Fibroblast of lung (primary cell): Measurements from ENCODE around the gene CALU. TPM values are rescaled to one million over a fixed set of nuclear protein-coding genes. Genes with fewer than 3 reads are reported as not detected.

ENCODE experiments used
- DNase-seq, 2 donors: peaks; one replicate each; pipeline versions ENCODE4 v3.0.0 to v3.0.0-alpha.2; 2010; ENCODE audit warnings: low read depth in 2 of 2
- H2AFZ ChIP-seq: 2 replicates; pipeline ENCODE4 v1.5.1; 2012; ENCODE audit warnings: low read length, control low read depth, inconsistent platforms
- H3K27ac ChIP-seq: 2 replicates; pipeline ENCODE4 v1.5.1; 2011; ENCODE audit warnings: low read length, control low read depth; ENCODE audit not compliant: insufficient read depth
- H3K27me3 ChIP-seq: 2 replicates; pipeline ENCODE4 v1.5.1; 2011; ENCODE audit warnings: mild to moderate bottlenecking, low read length; ENCODE audit not compliant: control insufficient read depth, insufficient read depth
- H3K36me3 ChIP-seq: 2 replicates; pipeline ENCODE4 v1.5.1; 2011; ENCODE audit warnings: low read length; ENCODE audit not compliant: control insufficient read depth, insufficient read depth
- H3K4me1 ChIP-seq: 2 replicates; pipeline ENCODE4 v1.5.1; 2011; ENCODE audit warnings: low read length; ENCODE audit not compliant: control insufficient read depth, insufficient read depth; ENCODE audit errors: extremely low read depth
- H3K4me2 ChIP-seq: 2 replicates; pipeline ENCODE4 v1.5.1; 2011; ENCODE audit warnings: low read length, control low read depth; ENCODE audit not compliant: insufficient read depth; ENCODE audit errors: extremely low read depth
- H3K4me3 ChIP-seq, 4 experiments: fragments of 200-600 bp in 1 of 4; sonication (generic) in 1 of 4; replicated peaks in 1 of 4; 2 replicates each; pipeline ENCODE4 v1.5.1; 2011 to 2016; ENCODE audit warnings: low read length in 4 of 4, low read depth in 3 of 4, mild to moderate bottlenecking in 3 of 4, control low read depth in 2 of 4, inconsistent platforms in 1 of 4, mixed read lengths in 1 of 4; ENCODE audit not compliant: insufficient read depth in 1 of 4; ENCODE audit errors: control extremely low read depth in 1 of 4
- H3K79me2 ChIP-seq: 2 replicates; pipeline ENCODE4 v1.5.1; 2012; ENCODE audit warnings: mild to moderate bottlenecking, low read length, inconsistent platforms; ENCODE audit not compliant: control insufficient read depth, insufficient read depth
- H3K9ac ChIP-seq: 2 replicates; pipeline ENCODE4 v1.5.1; 2011; ENCODE audit warnings: mild to moderate bottlenecking, low read length, control low read depth; ENCODE audit not compliant: insufficient read depth
- H3K9me3 ChIP-seq: 2 replicates; pipeline ENCODE4 v1.5.1; 2012; ENCODE audit warnings: low read depth, low read length; ENCODE audit not compliant: control insufficient read depth, insufficient read depth
- H4K20me1 ChIP-seq: 2 replicates; pipeline ENCODE4 v1.5.1; 2011; ENCODE audit warnings: low read length; ENCODE audit not compliant: control insufficient read depth, insufficient read depth; ENCODE audit errors: extremely low read depth
- EZH2 ChIP-seq: IDR thresholded peaks from 2 replicates; pipeline ENCODE4 v1.5.1; 2012; ENCODE audit warnings: low read length, control low read depth, mild to moderate bottlenecking; ENCODE audit errors: missing control alignments
- polyA plus RNA-seq, 2 donors: library from polyadenylated mRNA; depleted of rRNA in 1 of 2; stranded (reverse) in 1 of 2; unstranded in 1 of 2; fragments of >200 nt; gene quantifications; 2 replicates each; pipeline ENCODE4 v1.2.1, GENCODE V29; 2011 to 2012; ENCODE audit warnings: missing spikeins in 1 of 2
- total RNA-seq: library from RNA; depleted of rRNA; stranded (reverse); fragments of >200 nt; gene quantifications from 2 replicates; pipeline ENCODE4 v1.2.1, GENCODE V29; 2014
- TF ChIP-seq, protein P1 (sequence below), 2 donors: IDR thresholded peaks in 1 of 2; conservative IDR thresholded peaks in 1 of 2; 1 replicate in 1 of 2; 2 replicates in 1 of 2; pipeline ENCODE4 v1.5.1; 2011 to 2012; ENCODE audit warnings: low read length in 2 of 2, control low read depth in 1 of 2, inconsistent platforms in 1 of 2, low read depth in 1 of 2, mild to moderate bottlenecking in 1 of 2

The CALU gene
- total and polyA plus RNA-seq, 2 donors (not counting 1 experiment from before 2014, with no cell fraction given) = 636 to 1,372 TPM

DNA sequence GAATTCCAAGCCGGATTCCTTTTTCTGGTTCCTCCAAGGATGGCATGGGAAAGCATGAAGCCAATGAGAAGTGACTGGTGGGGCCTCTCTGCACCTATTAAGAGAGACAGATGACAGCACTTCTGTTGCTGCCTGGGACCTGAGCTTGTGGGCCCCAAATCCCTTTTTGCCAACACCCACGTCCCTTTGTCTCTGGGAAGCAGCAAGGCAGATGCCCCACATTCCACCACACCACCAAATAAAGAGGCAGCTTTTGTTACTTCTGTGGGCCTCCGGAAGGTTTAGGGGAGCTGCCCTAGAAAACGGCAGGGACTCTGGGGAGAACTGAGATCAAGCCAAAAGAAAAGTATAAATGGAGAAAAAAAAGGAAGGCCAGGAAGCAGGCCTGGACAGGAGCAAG, 56.0 kb downstream of the CALU start:
- Histone ChIP-seq H2AFZ (no peak overlapping the region), H3K4me3 (no peak overlapping the region)
- no peak for DNase-seq

DNA sequence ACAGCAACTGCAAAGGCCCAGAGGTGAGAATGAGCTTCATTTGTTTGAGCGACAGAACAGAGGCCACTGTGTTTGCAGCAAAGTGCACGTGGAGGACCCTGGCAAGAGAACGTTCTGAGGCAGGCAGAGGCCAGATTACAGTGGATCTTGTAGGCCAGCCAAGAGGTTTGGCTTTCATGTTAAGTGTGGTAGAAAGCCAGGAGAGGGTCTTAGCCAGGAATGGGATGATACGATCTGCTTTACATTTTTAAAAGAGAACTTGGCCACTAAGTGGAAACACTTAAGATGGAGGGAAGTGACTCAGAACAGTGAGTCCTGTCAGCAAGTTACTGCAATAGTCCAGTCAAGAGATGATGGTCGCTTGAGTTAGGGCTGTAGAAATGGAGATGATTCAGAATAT, 57.2 kb downstream of the CALU start:
- Histone ChIP-seq H3K4me1 (peaks cover 2% of the 10 kb centered on the region), H3K27ac (no peak overlapping the region), H3K9me3 (no peaks in the 10 kb centered on the region), H4K20me1 (no peaks in the 10 kb centered on the region), H3K36me3 (no peaks in the 10 kb centered on the region), H3K4me2 (no peak overlapping the region), H3K9ac (no peak overlapping the region), H2AFZ (peak overlapping the region; percentile 41), H3K79me2 (no peaks in the 10 kb centered on the region), H3K4me3 (no peak overlapping the region), H3K27me3 (no peaks in the 10 kb centered on the region)
- TF ChIP-seq, protein P1, sequence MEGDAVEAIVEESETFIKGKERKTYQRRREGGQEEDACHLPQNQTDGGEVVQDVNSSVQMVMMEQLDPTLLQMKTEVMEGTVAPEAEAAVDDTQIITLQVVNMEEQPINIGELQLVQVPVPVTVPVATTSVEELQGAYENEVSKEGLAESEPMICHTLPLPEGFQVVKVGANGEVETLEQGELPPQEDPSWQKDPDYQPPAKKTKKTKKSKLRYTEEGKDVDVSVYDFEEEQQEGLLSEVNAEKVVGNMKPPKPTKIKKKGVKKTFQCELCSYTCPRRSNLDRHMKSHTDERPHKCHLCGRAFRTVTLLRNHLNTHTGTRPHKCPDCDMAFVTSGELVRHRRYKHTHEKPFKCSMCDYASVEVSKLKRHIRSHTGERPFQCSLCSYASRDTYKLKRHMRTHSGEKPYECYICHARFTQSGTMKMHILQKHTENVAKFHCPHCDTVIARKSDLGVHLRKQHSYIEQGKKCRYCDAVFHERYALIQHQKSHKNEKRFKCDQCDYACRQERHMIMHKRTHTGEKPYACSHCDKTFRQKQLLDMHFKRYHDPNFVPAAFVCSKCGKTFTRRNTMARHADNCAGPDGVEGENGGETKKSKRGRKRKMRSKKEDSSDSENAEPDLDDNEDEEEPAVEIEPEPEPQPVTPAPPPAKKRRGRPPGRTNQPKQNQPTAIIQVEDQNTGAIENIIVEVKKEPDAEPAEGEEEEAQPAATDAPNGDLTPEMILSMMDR (conservative IDR thresholded peaks at IDR 0.05 in 1 of 2, IDR thresholded peaks at IDR 0.05 in 1 of 2; ENCODE audit: low read depth in 1 of 2, low read length in 2 of 2) = no peak
- peak; percentile 65 to 92 for DNase-seq

More for the DNA sequence above, 56.0 kb downstream of the CALU start:
- Histone ChIP-seq H3K4me1 (peaks cover 2% of the 10 kb centered on the region), H3K79me2 (no peaks in the 10 kb centered on the region), H3K36me3 (no peaks in the 10 kb centered on the region), H3K27me3 (no peaks in the 10 kb centered on the region), H4K20me1 (no peaks in the 10 kb centered on the region), H3K9me3 (no peaks in the 10 kb centered on the region), H3K4me2 (no peak overlapping the region), H3K9ac (no peak overlapping the region), H3K27ac (no peak overlapping the region)
- no peak for TF ChIP-seq EZH2
- TF ChIP-seq, protein P1 (conservative IDR thresholded peaks at IDR 0.05 in 1 of 2, IDR thresholded peaks at IDR 0.05 in 1 of 2; ENCODE audit: low read depth in 1 of 2, low read length in 2 of 2) = no peak

DNA sequence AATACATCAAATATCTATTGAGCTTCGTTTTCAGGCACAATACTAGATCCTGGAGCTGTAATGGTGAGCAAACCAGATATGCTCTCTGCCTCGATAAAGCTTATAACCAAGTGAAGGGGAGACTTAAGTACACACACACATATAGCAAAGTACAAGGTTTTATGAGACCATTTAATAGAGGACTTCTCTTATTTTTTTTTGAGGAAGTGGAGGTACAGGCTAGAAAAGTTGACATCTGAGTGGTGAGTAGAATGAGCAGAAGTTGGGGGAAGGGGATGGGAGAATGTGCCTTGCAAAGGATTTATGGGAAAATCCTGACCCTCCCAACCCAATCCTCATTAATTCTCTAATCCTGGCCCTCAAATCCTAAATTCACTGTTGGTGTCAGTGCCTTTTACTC, 60.3 kb downstream of the CALU start:
- Histone ChIP-seq H3K27me3 (no peaks in the 10 kb centered on the region), H3K9ac (no peak overlapping the region), H4K20me1 (no peaks in the 10 kb centered on the region), H3K36me3 (no peaks in the 10 kb centered on the region), H3K79me2 (no peaks in the 10 kb centered on the region), H2AFZ (no peak overlapping the region), H3K4me3 (no peak overlapping the region), H3K4me2 (no peak overlapping the region), H3K27ac (no peak overlapping the region), H3K9me3 (no peaks in the 10 kb centered on the region), H3K4me1 (no peaks in the 10 kb centered on the region)
- no peak for DNase-seq
- TF ChIP-seq, protein P1 (conservative IDR thresholded peaks at IDR 0.05 in 1 of 2, IDR thresholded peaks at IDR 0.05 in 1 of 2; ENCODE audit: low read depth in 1 of 2, low read length in 2 of 2) = no peak
- TF ChIP-seq EZH2 = no peak
